Activated T-cell treated with anti-CD3 and anti-CD28 coated beads, Interleukin-2, amount 50 U/mL, for 4 hours (primary cell): ENCODE data around the gene FAR2. TPM values are rescaled to one million over a fixed set of nuclear protein-coding genes. Genes with fewer than 3 reads are reported as not detected.
A peak's percentile ranks its signal among the peaks of the same experiment; 100 is the strongest.

Experiments used
- ATAC-seq, 2 donors: fragments of 200-7000 bp; cut with Tn5 transposase; one replicate each; pipeline ENCODE4 v1.10.0; 2021
- DNase-seq: peaks from one replicate; pipeline ENCODE4 v3.0.0-alpha.2; 2020
- H3K27me3 Mint-ChIP-seq: one replicate; pipeline ENCODE4 v1.8.0; 2021; ENCODE audit warnings: low read depth, mixed read lengths
- H3K36me3 Mint-ChIP-seq: one replicate; pipeline ENCODE4 v1.8.0; 2022; ENCODE audit warnings: mixed read lengths; ENCODE audit not compliant: insufficient read depth
- H3K4me1 Mint-ChIP-seq: one replicate; pipeline ENCODE4 v1.8.0; 2021; ENCODE audit warnings: low read depth, mixed read lengths
- H3K4me3 Mint-ChIP-seq: one replicate; pipeline ENCODE4 v1.8.0; 2021; ENCODE audit warnings: mild to moderate bottlenecking, moderate library complexity, mixed read lengths
- H3K9me3 Mint-ChIP-seq: one replicate; pipeline ENCODE4 v1.8.0; 2021; ENCODE audit warnings: mixed read lengths
- total RNA-seq, 3 donors: library from RNA; stranded (reverse); gene quantifications; one replicate each; pipeline ENCODE4 v1.2.1, GENCODE V29; 2021

The FAR2 gene
- total RNA-seq, 3 donors from 2014 or later, result 2.5 to 5.9 (median 2.5) TPM

GRCh38 chr12:29310899-29311298 lies 161.8 kb downstream of the FAR2 start:
- Mint-ChIP-seq H3K27me3 (no peaks in the 10 kb centered on the region), H3K4me1 (no peaks in the 10 kb centered on the region), H3K9me3 (no peaks in the 10 kb centered on the region), H3K36me3 (peaks cover 7% of the 10 kb centered on the region), H3K4me3 (no peak overlapping the region)
- no peak for DNase-seq
- no peak for ATAC-seq

GRCh38 chr12:29314416-29314815 lies 165.3 kb downstream of the FAR2 start:
- no peak for DNase-seq
- H3K4me1 Mint-ChIP-seq, result peaks cover 8% of the 10 kb centered on the region
- H3K9me3 Mint-ChIP-seq, result no peaks in the 10 kb centered on the region
- no peak for ATAC-seq
- no peaks in the 10 kb centered on the region for H3K27me3 Mint-ChIP-seq
- H3K4me3 Mint-ChIP-seq, result no peak overlapping the region
- H3K36me3 Mint-ChIP-seq, result peaks cover 4% of the 10 kb centered on the region

GRCh38 chr12:29316752-29317151 lies 167.7 kb downstream of the FAR2 start:
- H3K4me1 Mint-ChIP-seq, result peaks cover 8% of the 10 kb centered on the region
- no peak overlapping the region for H3K4me3 Mint-ChIP-seq
- no peaks in the 10 kb centered on the region for H3K9me3 Mint-ChIP-seq
- no peaks in the 10 kb centered on the region for H3K27me3 Mint-ChIP-seq
- ATAC-seq, result no peak
- DNase-seq, result no peak
- peaks cover 10% of the 10 kb centered on the region for H3K36me3 Mint-ChIP-seq

DNA sequence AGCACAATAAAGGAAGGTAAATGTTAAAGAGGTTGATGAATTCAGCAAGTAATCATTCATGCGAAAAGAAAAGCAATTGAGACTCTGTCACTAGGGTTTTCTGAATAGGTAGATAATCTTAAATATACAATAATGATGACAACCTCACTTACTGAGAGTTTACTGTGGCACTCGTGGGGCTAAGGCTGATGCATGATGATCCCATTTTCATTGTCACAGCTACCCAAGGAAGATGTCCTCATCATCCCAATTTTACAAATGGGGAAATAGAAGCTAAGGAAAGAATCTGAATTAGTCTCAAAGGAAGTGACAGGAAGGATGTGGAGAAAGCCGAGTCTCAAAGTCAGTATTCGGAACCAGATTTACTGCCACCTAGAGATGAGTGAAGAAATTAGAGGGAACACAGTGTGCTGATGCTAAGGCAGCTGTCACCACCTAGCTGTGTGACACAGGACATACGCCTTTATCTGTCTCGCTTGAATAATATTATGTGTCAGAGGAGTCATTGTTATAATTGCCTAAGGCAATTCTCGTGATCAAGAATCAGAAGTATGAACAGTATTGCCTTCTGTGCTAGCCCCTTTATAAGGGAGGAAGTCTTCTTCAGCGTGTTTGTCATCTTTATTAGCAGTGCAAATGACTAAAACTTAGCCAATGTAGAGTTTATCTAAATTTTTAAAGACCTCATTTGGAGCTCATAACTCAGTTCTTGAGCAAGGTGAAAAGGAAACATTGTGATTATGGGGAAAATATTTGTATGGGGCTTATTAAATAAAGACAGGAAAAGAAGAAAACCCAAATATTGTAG lies 168.7 kb downstream of the FAR2 start:
- Mint-ChIP-seq H3K9me3 (no peaks in the 10 kb centered on the region), H3K4me1 (peaks cover 8% of the 10 kb centered on the region), H3K27me3 (no peaks in the 10 kb centered on the region), H3K4me3 (no peak overlapping the region), H3K36me3 (peaks cover 15% of the 10 kb centered on the region)
- ATAC-seq, result peak; percentile 97
- peak; percentile 15 for DNase-seq

GRCh38 chr12:29320295-29321085 lies 171.4 kb downstream of the FAR2 start:
- no peaks in the 10 kb centered on the region for H3K27me3 Mint-ChIP-seq
- ATAC-seq, result no peak
- peaks cover 9% of the 10 kb centered on the region for H3K4me1 Mint-ChIP-seq
- no peak overlapping the region for H3K4me3 Mint-ChIP-seq
- no peak for DNase-seq
- H3K9me3 Mint-ChIP-seq, result no peaks in the 10 kb centered on the region
- H3K36me3 Mint-ChIP-seq, result peaks cover 25% of the 10 kb centered on the region

DNA sequence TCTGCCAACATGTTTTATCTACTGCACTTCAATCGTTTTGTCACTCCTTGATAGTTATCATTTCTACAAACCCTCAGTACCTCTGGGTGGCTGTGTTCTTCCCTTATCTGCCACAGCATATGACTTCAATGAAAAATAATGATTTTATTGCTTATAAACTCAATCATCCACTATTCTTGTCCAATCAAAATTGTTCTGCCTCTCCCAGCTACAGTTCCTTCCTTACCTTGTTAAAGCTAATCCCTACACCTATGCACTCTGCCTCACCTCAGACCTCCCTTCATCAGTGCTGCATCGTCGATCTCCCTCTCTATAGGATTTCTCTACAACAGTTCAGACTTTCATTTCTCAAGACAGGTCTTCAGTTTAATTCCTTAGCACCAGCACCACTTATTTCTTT lies 173.1 kb downstream of the FAR2 start:
- Mint-ChIP-seq H3K9me3 (no peaks in the 10 kb centered on the region), H3K4me1 (peaks cover 9% of the 10 kb centered on the region), H3K27me3 (no peaks in the 10 kb centered on the region), H3K36me3 (peaks cover 30% of the 10 kb centered on the region), H3K4me3 (no peak overlapping the region)
- no peak for ATAC-seq
- no peak for DNase-seq

DNA sequence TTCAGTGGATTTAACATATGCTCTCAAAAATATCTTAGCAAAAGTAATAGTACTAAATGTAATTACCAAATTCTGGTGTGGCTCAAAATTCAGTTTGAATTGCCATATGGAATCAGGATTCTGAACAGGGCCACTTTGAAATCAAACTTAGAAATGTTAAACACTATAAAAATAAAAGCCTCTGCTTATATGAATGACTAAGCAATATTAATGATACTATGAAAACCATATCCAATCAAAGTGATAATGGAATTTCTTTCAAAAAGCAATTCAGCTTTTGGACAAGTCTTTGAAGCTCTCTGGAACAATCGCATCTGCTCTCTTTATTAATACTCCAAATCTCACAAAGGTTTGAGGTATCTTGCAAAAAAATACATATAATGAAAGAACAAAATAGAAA lies 180.3 kb downstream of the FAR2 start:
- ATAC-seq, result no peak
- Mint-ChIP-seq H3K4me1 (no peaks in the 10 kb centered on the region), H3K36me3 (peaks cover 17% of the 10 kb centered on the region), H3K9me3 (no peaks in the 10 kb centered on the region), H3K27me3 (no peaks in the 10 kb centered on the region), H3K4me3 (no peak overlapping the region)
- DNase-seq, result no peak

GRCh38 chr12:29333178-29333577 lies 184.1 kb downstream of the FAR2 start:
- H3K36me3 Mint-ChIP-seq, result peaks cover 7% of the 10 kb centered on the region
- no peak for ATAC-seq

GRCh38 chr12:29334937-29335336 lies 185.9 kb downstream of the FAR2 start:
- Mint-ChIP-seq H3K4me3 (no peak overlapping the region), H3K4me1 (no peaks in the 10 kb centered on the region), H3K36me3 (peaks cover 7% of the 10 kb centered on the region), H3K9me3 (no peaks in the 10 kb centered on the region), H3K27me3 (no peaks in the 10 kb centered on the region)
- ATAC-seq (no peak), DNase-seq (no peak)

More at GRCh38 chr12:29333178-29333577, 184.1 kb downstream of the FAR2 start:
- Mint-ChIP-seq H3K9me3 (no peaks in the 10 kb centered on the region), H3K4me3 (no peak overlapping the region), H3K4me1 (no peaks in the 10 kb centered on the region), H3K27me3 (no peaks in the 10 kb centered on the region)
- DNase-seq, result no peak

GRCh38 chr12:29337325-29337724 lies 188.2 kb downstream of the FAR2 start:
- Mint-ChIP-seq H3K4me3 (no peak overlapping the region), H3K27me3 (no peaks in the 10 kb centered on the region), H3K36me3 (peaks cover 12% of the 10 kb centered on the region), H3K4me1 (no peaks in the 10 kb centered on the region), H3K9me3 (no peaks in the 10 kb centered on the region)
- DNase-seq (no peak), ATAC-seq (no peak)

DNA sequence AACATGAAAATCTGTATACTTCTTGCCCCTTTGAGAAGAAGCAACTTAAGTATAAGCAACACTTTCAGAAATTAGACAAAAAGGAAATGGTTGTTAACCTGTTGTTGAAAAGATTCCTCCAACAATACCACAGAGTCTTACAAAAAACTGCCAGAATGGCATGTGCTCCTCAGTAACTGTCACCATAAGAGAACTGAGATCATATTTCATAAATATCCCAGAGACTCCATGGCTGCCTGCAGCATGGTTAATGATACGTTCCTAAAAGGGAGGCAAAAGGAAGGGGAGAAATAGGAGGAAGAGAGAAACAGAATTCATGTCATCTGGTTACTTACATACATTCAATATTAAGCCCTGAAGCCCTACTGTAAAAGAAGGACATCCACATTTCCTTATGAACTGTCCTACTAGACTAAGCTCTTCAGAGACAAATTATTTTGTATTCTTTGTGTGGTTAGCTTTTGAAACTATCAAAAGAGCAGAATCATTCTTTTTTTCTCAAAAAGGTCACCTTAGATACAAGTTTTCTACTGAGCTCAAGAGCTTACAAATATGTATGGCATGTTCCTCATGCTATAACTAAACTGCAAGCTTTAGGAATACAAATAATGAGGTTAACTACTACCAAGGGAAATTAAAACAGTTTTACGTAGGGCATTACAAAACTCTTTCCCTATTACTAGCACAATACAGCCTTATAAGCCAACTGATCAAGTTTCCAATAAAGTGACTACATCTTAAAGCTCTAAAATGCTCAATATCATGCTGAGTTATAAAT lies 194.1 kb downstream of the FAR2 start:
- Mint-ChIP-seq H3K4me1 (peaks cover 5% of the 10 kb centered on the region), H3K27me3 (no peaks in the 10 kb centered on the region), H3K9me3 (no peaks in the 10 kb centered on the region), H3K4me3 (no peak overlapping the region), H3K36me3 (peaks cover 32% of the 10 kb centered on the region)
- ATAC-seq (no peak), DNase-seq (no peak)

GRCh38 chr12:29346769-29347421 lies 197.8 kb downstream of the FAR2 start:
- H3K27me3 Mint-ChIP-seq, result no peaks in the 10 kb centered on the region
- H3K36me3 Mint-ChIP-seq, result peaks cover 32% of the 10 kb centered on the region
- no peak for DNase-seq
- H3K9me3 Mint-ChIP-seq, result no peaks in the 10 kb centered on the region
- H3K4me1 Mint-ChIP-seq, result peaks cover 5% of the 10 kb centered on the region
- no peak overlapping the region for H3K4me3 Mint-ChIP-seq
- peak in 1 of 2 donors; percentile 23 for ATAC-seq

DNA sequence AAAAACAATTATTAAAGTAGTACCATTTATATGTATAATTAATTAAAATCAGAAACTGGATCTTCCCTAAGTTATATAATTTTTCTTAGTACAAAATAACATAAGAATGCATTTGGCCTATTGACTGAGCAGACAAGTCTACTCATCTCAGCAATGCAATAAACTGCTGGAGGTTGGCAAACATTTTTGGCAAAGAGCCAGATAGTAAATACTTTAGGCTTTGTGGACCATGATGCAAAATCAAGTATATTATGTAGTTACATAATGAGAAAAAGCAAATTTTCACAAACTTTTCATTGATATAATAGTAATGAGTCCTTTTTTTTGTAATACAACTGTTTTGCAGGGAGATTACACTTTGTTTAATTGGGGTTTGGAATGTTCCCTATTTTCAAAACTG lies 201.0 kb downstream of the FAR2 start:
- no peaks in the 10 kb centered on the region for H3K27me3 Mint-ChIP-seq
- no peak overlapping the region for H3K4me3 Mint-ChIP-seq
- no peak for ATAC-seq
- DNase-seq, result no peak
- H3K36me3 Mint-ChIP-seq, result peaks cover 24% of the 10 kb centered on the region
- H3K9me3 Mint-ChIP-seq, result no peaks in the 10 kb centered on the region
- peaks cover 5% of the 10 kb centered on the region for H3K4me1 Mint-ChIP-seq

- Mint-ChIP-seq H3K9me3 (no peaks in the 10 kb centered on the region), H3K4me1 (no peaks in the 10 kb centered on the region), H3K27me3 (no peaks in the 10 kb centered on the region), H3K4me3 (no peak overlapping the region), H3K36me3 (peaks cover 26% of the 10 kb centered on the region)
- ATAC-seq, result no peak
- no peak for DNase-seq
Measured at GRCh38 chr12:29354954-29355353, 205.9 kb downstream of the FAR2 start.
